GM18867 (cell line): ENCODE results near the gene SEH1L.
"Not testable (repeated sequence)": the region's sequence is repeated elsewhere in the genome, so short reads cannot be mapped to it uniquely, and the experiment has no call there.

Experiments
- ATAC-seq: cut with Tn5 transposase; IDR thresholded peaks from one replicate; pipeline ENCODE4 v1.9.1; 2021; ENCODE audit warnings: mild to moderate bottlenecking, moderate library complexity; ENCODE audit not compliant: unreplicated experiment

SEH1L gene

GRCh38 chr18:12939162-12939561 lies 8.6 kb upstream of the SEH1L start:
- no peak for ATAC-seq

DNA sequence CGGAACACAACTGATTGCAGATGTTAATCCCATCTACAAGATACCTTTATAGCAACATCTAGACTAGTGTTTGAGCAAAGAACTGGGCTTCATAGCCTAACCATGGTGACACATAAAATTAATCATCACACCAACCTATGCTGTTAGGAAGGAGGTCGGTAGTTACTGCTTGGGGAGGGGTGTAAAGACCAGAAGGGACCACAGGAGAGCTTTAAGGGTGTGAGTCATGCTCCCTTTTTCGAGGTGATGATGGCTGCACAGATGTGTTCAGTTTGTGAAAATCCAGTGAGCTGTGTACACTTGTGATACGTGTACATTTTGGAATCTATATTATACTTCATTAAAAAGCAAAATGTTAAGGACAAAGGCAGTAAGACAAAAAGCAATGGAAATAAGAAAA lies 4.6 kb upstream of the SEH1L start:
- ATAC-seq: no peak

- ATAC-seq: no peak
Observed at GRCh38 chr18:12944709-12945108, 3.1 kb upstream of the SEH1L start.

DNA sequence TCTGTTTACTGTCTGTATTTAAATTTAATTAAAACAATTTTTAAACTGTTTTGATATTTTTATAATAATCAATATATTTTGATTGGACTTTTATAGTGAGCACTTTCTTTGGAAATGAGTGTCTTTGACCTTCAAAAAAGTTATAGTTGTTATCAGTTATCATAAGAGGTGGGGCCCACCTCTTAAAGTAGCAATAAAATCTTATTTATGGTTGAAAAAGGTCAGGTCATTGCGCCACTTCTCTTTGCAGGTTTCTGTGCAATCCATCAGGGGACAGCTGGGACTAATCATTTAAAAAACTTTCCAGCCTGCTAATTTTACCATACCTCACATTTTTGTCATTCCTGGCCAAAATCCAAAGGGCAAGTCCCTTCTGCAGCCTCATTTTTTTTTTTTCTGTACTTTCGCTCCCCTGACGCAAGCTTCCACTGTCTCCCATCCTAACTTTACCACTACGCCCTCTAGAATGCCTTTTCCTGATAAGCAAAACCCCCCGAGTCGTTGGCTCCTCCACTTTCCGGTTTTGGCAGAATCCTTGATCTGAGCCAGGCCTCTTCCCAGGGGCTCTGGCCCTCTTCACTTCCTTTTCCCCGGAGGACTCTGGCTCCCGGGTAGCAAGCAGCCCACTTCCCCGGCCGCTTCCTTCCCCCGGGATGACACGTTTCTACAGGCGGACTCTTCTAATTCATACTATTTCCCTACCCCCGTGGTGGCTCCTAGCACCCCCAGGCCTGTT lies 1.1 kb upstream of the SEH1L start:
- ATAC-seq: no peak

- peak; percentile 76 for ATAC-seq
Observed at GRCh38 chr18:12948050-12948804, 416 bp downstream of the SEH1L start.

DNA sequence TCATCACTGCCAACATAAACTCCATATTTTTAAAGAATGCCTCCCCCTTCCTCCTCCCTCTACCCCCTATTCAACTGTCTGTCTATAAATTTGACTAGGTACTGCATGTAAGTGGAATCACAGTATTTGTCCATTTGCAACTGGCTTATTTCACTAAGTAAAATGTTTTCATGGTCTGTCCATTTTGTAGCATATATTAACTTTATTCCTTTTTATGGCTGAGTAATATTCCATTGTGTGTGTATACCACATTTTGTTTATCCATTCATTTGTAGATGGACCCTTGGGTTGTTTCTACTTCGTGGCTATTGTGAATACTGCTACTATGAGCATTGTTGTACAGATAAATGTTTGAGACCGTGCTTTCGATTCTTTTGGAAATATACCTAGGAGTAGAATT lies 10.7 kb downstream of the SEH1L start:
- ATAC-seq: no peak

DNA sequence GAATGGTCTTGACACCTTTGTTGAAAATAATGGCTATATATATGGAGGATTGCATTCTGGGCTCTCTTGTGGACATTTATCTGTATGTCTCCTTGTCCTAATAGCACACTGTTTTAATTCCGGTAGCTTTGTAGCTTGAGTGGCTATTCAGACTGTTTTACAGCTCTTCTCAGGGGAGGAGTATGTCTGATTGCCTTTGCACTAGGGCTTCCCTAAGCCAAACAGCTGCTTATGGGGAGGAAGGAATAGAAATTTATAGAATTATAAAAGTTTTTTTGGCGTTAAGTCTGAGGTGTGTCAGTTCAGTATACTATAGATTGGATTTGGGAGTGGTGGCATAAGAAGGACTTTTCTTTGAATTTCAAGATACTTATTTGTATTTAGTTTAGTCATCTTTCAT lies 12.6 kb downstream of the SEH1L start:
- no peak for ATAC-seq

GRCh38 chr18:12960853-12961397 lies 13.1 kb downstream of the SEH1L start:
- no peak for ATAC-seq

DNA sequence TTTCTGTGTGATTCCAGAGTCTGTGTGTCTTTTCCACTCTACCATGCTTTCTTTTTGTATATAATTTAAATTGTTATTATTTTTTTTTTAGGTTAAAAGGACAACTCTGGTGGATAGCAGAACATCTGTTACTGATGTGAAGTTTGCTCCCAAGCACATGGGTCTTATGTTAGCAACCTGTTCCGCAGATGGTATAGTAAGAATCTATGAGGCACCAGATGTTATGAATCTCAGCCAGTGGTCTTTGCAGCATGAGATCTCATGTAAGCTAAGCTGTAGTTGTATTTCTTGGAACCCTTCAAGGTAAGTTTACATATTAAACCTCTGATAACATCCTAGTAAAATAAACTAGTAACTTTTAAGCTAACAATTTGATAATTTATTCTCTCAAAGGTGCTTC lies 15.3 kb downstream of the SEH1L start:
- ATAC-seq: no peak

GRCh38 chr18:12968115-12968514 lies 20.3 kb downstream of the SEH1L start:
- ATAC-seq: no peak

GRCh38 chr18:12968619-12969018 lies 20.8 kb downstream of the SEH1L start:
- no peak for ATAC-seq

- no peak for ATAC-seq
Observed at GRCh38 chr18:12973562-12974213, 25.9 kb downstream of the SEH1L start.

- no peak for ATAC-seq
Observed at GRCh38 chr18:12975488-12975887, 27.7 kb downstream of the SEH1L start.

GRCh38 chr18:12976305-12976704 lies 28.5 kb downstream of the SEH1L start:
- no peak for ATAC-seq

- ATAC-seq: not testable (repeated sequence)
Observed at GRCh38 chr18:12980065-12980464, 32.3 kb downstream of the SEH1L start.

DNA sequence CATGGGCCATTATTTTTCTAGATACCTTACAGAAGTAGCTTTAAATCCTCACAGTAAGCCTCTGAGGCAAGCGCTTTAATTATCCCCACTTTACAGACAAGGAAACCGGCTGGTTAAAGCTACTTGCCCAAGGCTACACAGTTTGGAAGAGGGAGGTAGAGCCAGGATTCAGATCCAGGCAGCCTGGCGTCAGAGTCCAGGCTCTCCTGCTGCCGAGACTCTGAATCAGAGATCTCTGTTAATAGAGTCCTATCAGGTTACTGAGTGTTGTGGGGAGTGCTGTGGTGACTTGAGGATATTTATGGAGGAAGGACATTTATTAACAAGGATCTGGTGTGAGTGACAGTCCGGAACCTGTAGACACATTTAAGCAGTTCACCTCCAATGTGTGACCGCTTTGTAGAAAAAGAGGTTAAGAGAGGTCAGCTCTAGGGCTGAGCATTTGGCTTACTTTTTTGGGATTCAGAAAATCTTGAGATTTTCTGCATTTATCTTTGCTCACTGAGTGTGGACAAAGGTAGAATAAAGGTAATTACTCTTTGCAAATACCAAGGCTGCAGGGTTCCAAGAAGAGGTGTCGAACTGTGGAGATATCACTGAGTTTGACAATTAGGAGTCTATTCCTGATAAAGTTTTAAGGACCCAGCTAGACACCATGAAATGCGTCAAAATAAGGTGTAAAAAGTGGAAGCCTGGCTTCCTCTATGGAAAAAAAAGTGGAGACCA lies 41.7 kb downstream of the SEH1L start:
- ATAC-seq: no peak

DNA sequence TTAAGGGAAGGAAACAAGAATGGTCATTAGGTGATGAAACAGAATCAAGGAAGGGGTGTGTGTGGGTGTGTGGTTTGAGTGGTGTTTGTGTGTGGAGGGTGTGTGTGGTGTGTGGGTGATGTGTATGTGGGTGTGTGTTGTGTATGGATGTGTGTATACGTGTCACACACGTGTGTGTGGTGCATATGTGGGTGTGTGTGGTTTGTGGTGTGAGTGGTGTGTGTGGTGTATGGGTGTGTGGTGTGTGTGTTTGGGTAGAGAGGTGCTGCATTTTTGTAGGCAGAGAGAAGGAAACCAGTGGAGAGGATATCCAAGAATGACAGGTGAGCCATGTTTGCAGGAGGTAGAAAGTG lies 42.3 kb downstream of the SEH1L start:
- ATAC-seq: no peak

DNA sequence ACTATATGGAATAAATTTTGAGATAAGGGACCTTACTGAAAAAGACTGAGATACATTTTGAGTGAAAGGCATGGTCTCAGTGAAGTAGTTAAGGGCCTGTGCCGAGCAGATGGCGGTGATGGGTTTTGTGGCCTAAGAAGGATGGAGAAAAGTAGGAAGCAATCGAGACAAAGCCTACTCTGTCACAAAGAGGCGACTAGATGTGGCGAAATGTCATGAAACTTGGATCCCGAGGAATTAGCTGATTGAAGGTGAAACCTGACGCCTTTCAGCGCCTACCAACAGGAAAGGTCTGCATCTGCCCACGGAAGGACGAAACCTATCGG lies 42.8 kb downstream of the SEH1L start:
- ATAC-seq: no peak

DNA sequence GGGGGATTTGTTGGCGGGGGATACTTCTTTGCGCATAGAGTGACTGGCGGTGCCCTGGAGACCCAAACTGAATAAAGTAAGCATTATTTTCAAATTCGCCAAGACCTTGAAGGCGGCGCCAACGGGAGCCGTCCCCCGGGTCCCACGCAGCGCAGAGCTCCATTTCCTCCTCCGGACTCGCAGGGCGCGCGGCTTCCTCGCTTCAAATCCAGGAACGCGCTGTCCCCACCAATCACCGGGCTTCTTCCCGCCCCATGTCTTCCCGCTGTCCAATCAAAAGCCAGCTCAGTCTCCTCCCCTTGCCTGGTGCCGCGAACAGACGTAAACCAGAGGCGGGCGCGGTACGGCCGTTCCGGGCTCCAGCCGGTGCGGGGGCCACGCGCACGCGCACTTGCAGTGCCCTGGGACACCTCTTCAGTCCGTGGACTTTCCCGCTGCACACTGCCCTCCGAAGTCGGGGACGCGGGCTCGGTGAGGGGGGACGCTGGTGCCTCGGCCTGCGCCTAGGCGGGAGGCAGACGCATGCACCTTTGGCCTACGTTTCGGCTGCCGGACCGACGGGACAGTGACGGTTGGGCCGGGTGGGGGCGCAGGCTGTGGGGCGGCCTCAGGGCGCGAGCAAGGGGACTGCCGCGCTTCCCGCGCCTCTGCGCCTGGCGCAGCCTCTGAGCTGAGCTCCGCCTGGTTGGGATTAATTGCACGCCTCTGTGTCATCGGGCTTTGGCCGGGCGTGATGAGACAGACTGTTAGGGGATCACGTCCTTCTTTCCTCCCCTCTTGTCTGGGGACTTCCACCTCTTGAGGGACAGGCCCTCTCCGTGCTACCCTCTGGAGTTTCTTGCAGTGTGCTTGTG lies 43.4 kb downstream of the SEH1L start, which contains the start of gene CEP192:
Gene CEP192, plus strand, starts transcription at position 396 of the 854 bp plus-strand sequence. CDS start 8,063 bp downstream, outside the sequence.
- peak; percentile 84 for ATAC-seq

GRCh38 chr18:12991821-12992179 lies 44.0 kb downstream of the SEH1L start:
- ATAC-seq: no peak
